ENCODE data around the gene SQSTM1. TPM values are rescaled to one million over a fixed set of nuclear protein-coding genes. Genes with fewer than 3 reads are reported as not detected.

The SQSTM1 gene
- total RNA-seq, 4 donors from 2014 or later = 408 to 463 (median 452) TPM

- DNase-seq (ENCODE audit: low spot score in 2 of 2) = peak in 1 of 2 donors; percentile 31
- H3K27ac ChIP-seq = peak overlapping the region; percentile 49 to 93 (median 91)
- 1 to 2% methylated on average over 18 to 32 of the region's 32 CpGs for WGBS, 2 donors
- H3K27me3 ChIP-seq = no peaks in the 10 kb centered on the region
- peaks cover 0 to 30% (median 0%) of the 10 kb centered on the region in 3 donors for H3K36me3 ChIP-seq
- TF ChIP-seq CTCF (IDR thresholded peaks at IDR 0.05) = no peak
- no peak for TF ChIP-seq EP300 (IDR thresholded peaks at IDR 0.05)
- H3K4me1 ChIP-seq = peaks cover 0 to 48% (median 16%) of the 10 kb centered on the region in 4 donors
- H3K9me3 ChIP-seq = peaks cover 0 to 4% (median 0%) of the 10 kb centered on the region in 4 donors
- peak overlapping the region; percentile 69 to 97 (median 81) for H3K4me3 ChIP-seq
These were observed 37.5 kb downstream of the SQSTM1 start for GRCh38 chr5:179858241-179858585.

- peak within 1 kb of the TSS; percentile 69 to 97 (median 81) for H3K4me3 ChIP-seq
- WGBS, 2 donors = 0 to 1% methylated on average over 46 to 63 of the region's 90 CpGs
- TF ChIP-seq POLR2A (IDR thresholded peaks at IDR 0.05) (peak in 1 of 2 donors; percentile 88), CTCF (IDR thresholded peaks at IDR 0.05) (peak in 3 of 5 experiments; percentile 13 to 52 (median 26)), EP300 (IDR thresholded peaks at IDR 0.05) (peak; percentile 87 to 97)
- H3K4me1 ChIP-seq = peaks cover 0 to 47% (median 16%) of the 10 kb centered on the region in 4 donors
- DNase-seq (ENCODE audit: low spot score in 2 of 2) = peak; percentile 95 to 97
- peaks cover 0 to 32% (median 0%) of the 10 kb centered on the region in 3 donors for H3K36me3 ChIP-seq
- no peaks in the 10 kb centered on the region for H3K27me3 ChIP-seq
- peak within 1 kb of the TSS; percentile 71 to 93 (median 91) for H3K27ac ChIP-seq
- peaks cover 0 to 4% (median 0%) of the 10 kb centered on the region in 4 donors for H3K9me3 ChIP-seq
These were observed 38.1 kb downstream of the SQSTM1 start, which contains the start of gene MRNIP for GRCh38 chr5:179858586-179859427. Gene MRNIP, minus strand, starts transcription at chr5:179858817. Its CDS starts 21 bp downstream, at chr5:179858796.

- H3K4me3 ChIP-seq = no peak overlapping the region
These were observed 39.6 kb downstream of the SQSTM1 start for GRCh38 chr5:179860301-179860700.

GRCh38 chr5:179862296-179862695, 41.6 kb downstream of the SQSTM1 start:
- TF ChIP-seq POLR2A (IDR thresholded peaks at IDR 0.05) (no peak), EP300 (IDR thresholded peaks at IDR 0.05) (no peak), CTCF (IDR thresholded peaks at IDR 0.05) (no peak)

More at GRCh38 chr5:179860301-179860700, 39.6 kb downstream of the SQSTM1 start:
- DNase-seq (ENCODE audit: low spot score in 2 of 2) = no peak
- TF ChIP-seq EP300 (IDR thresholded peaks at IDR 0.05) = no peak
- TF ChIP-seq CTCF (IDR thresholded peaks at IDR 0.05) = no peak
- no peak for TF ChIP-seq POLR2A (IDR thresholded peaks at IDR 0.05)
- H3K27ac ChIP-seq = peak overlapping the region in 2 of 4 donors; percentile 93
- WGBS, 2 donors = 66 to 67% methylated on average over 11 of the region's 11 CpGs
- no peaks in the 10 kb centered on the region for H3K27me3 ChIP-seq
- peaks cover 0 to 4% (median 0%) of the 10 kb centered on the region in 4 donors for H3K9me3 ChIP-seq
- H3K4me1 ChIP-seq = peaks cover 0 to 39% (median 16%) of the 10 kb centered on the region in 4 donors
- H3K36me3 ChIP-seq = peaks cover 0 to 47% (median 0%) of the 10 kb centered on the region in 3 donors

GRCh38 chr5:179862891-179863290, 42.2 kb downstream of the SQSTM1 start:
- no peaks in the 10 kb centered on the region for H3K27me3 ChIP-seq
- no peak overlapping the region for H3K4me3 ChIP-seq
- TF ChIP-seq CTCF (IDR thresholded peaks at IDR 0.05) = no peak
- TF ChIP-seq EP300 (IDR thresholded peaks at IDR 0.05) = no peak
- TF ChIP-seq POLR2A (IDR thresholded peaks at IDR 0.05) = no peak
- 93 to 96% methylated on average over 9 of the region's 9 CpGs for WGBS, 2 donors
- H3K27ac ChIP-seq = no peak overlapping the region
- peaks cover 0 to 67% (median 0%) of the 10 kb centered on the region in 3 donors for H3K36me3 ChIP-seq
- H3K4me1 ChIP-seq = peaks cover 0 to 27% (median 7%) of the 10 kb centered on the region in 4 donors
- H3K9me3 ChIP-seq = peaks cover 0 to 4% (median 0%) of the 10 kb centered on the region in 4 donors
- no peak for DNase-seq (ENCODE audit: low spot score in 2 of 2)

More at GRCh38 chr5:179862296-179862695, 41.6 kb downstream of the SQSTM1 start:
- Histone ChIP-seq H3K9me3 (peaks cover 0 to 4% (median 0%) of the 10 kb centered on the region in 4 donors), H3K36me3 (peaks cover 0 to 61% (median 0%) of the 10 kb centered on the region in 3 donors), H3K4me3 (no peak overlapping the region), H3K4me1 (peaks cover 0 to 33% (median 11%) of the 10 kb centered on the region in 4 donors), H3K27ac (no peak overlapping the region), H3K27me3 (no peaks in the 10 kb centered on the region)
- no peak for DNase-seq (ENCODE audit: low spot score in 2 of 2)
- WGBS, 2 donors = 90 to 100% methylated on average over 2 of the region's 2 CpGs

Measured in tibial nerve (tissue), 4 donors.